Bronchial epithelial cell (primary cell): ENCODE measurements around the gene DGKG. TPM values are rescaled to one million over a fixed set of nuclear protein-coding genes. Genes with fewer than 3 reads are reported as not detected.

Source experiments
- DNase-seq: peaks from one replicate; pipeline ENCODE4 v3.0.0-alpha.2; 2010; ENCODE audit warnings: low read depth
- FAIRE-seq: peaks from 2 replicates; lab custom pipeline; 2011; peaks lifted over from hg19 to GRCh38; lab: Jason Lieb, UNC
- H3K27me3 ChIP-seq: 2 replicates; pipeline ENCODE4 v1.5.1; 2011; ENCODE audit warnings: low read length; ENCODE audit not compliant: control insufficient read depth, insufficient read depth
- H3K36me3 ChIP-seq: 2 replicates; pipeline ENCODE4 v1.5.1; 2011; ENCODE audit warnings: low read length; ENCODE audit not compliant: control insufficient read depth, insufficient read depth
- H3K4me3 ChIP-seq: 2 replicates; pipeline ENCODE4 v1.5.1; 2011; ENCODE audit warnings: mild to moderate bottlenecking, low read depth, low read length, control low read depth
- total RNA-seq: library from RNA; depleted of rRNA; stranded (reverse); fragments of >200 nt; gene quantifications from 2 replicates; pipeline ENCODE4 v1.2.1, GENCODE V29; 2014
- TF ChIP-seq, protein P1 (sequence below): IDR thresholded peaks from 2 replicates; pipeline ENCODE4 v1.5.1; 2011; ENCODE audit warnings: mild to moderate bottlenecking, moderate library complexity, low read length, control low read depth, inconsistent platforms; ENCODE audit not compliant: insufficient read depth, severe bottlenecking

DGKG gene
- total RNA-seq, 1 donor from 2014 or later: not detected

DNA sequence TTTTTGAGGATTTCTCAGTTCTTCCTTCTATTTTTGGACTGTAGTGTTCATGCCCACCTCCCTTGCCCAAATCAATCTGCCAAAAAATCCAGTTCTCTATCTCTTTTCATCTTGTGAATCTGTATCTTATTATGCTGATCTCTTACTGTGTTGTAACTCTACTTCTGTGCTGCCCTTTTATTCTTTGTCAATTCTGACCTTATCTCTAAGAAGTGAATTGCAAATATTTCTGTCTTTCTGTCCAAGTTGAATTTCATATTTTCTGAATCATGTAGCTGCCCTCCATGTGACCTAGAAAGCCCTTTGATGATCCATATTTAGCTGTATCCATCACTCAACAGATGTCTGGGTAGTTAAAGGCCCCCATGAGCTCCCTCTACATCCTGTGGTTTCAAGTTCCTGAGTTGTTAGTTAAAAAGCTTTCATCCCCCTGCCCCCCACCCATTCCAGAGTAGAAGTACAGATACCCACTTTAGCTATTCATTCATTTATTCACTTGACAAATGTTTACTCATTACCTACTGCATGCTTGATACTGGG lies 219.6 kb downstream of the DGKG start:
- H3K4me3 ChIP-seq: no peak overlapping the region
- FAIRE-seq: no peak
- no peak for DNase-seq
- H3K36me3 ChIP-seq: no peaks in the 10 kb centered on the region
- no peaks in the 10 kb centered on the region for H3K27me3 ChIP-seq
- TF ChIP-seq, protein P1, sequence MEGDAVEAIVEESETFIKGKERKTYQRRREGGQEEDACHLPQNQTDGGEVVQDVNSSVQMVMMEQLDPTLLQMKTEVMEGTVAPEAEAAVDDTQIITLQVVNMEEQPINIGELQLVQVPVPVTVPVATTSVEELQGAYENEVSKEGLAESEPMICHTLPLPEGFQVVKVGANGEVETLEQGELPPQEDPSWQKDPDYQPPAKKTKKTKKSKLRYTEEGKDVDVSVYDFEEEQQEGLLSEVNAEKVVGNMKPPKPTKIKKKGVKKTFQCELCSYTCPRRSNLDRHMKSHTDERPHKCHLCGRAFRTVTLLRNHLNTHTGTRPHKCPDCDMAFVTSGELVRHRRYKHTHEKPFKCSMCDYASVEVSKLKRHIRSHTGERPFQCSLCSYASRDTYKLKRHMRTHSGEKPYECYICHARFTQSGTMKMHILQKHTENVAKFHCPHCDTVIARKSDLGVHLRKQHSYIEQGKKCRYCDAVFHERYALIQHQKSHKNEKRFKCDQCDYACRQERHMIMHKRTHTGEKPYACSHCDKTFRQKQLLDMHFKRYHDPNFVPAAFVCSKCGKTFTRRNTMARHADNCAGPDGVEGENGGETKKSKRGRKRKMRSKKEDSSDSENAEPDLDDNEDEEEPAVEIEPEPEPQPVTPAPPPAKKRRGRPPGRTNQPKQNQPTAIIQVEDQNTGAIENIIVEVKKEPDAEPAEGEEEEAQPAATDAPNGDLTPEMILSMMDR: no peak

DNA sequence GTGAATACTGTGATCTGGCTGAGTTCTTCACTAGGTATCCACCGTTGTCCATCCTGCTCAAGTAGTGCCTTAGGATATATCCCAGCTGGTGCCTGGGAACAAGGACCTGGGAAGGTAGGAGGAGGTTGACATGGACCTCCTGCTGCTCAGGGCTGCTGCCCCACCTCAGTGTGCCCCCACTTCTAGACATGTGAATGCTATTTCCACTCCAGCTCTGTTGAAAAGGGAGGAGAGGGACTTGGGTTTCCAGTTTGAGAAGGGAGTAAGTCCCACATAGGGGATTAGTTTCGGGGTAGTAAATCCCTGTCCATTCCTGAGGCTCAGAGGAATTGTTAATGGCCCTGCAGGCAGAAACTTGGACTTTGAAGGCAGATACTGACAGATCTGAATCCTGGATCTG lies 220.2 kb downstream of the DGKG start:
- FAIRE-seq (no peak), DNase-seq (no peak)
- Histone ChIP-seq H3K36me3 (no peaks in the 10 kb centered on the region), H3K4me3 (no peak overlapping the region), H3K27me3 (no peaks in the 10 kb centered on the region)
- TF ChIP-seq, protein P1: no peak

DNA sequence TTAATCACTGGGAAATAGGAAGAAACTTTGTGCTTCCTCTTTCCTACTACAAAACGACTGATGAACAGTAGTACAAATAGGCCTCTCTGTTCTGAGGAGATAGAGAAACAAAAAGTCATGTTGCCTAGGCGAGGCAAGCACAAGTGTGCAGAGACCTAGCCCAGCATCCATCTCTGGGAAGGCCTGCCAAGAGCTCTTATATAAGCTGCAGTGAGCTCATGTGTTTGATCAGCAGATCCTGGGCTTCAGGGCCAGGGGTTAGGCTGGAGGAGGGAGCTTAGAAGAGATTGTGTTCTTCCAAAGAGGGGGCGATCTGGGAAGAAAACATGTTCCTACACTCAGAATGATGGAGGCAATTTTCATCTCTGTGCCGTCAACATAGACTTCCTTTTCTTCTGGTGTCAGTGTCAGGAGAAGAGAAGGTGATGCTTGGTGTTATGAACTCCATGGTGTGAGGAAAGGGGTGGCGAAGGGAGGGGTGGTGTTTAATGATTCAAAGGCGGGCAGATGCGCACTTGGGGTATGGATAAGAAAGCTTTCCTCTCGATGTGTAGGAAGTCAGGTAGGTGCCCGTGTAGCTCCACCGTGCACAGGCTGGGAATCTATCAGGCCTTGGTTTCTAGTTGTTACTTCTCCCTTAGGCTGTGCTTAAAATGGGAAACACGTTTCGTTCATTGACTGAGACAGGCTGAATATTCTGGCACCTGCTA lies 223.6 kb downstream of the DGKG start:
- TF ChIP-seq, protein P1: no peak
- H3K27me3 ChIP-seq: no peaks in the 10 kb centered on the region
- DNase-seq: no peak
- H3K4me3 ChIP-seq: no peak overlapping the region
- peak; percentile 28 for FAIRE-seq
- no peaks in the 10 kb centered on the region for H3K36me3 ChIP-seq

DNA sequence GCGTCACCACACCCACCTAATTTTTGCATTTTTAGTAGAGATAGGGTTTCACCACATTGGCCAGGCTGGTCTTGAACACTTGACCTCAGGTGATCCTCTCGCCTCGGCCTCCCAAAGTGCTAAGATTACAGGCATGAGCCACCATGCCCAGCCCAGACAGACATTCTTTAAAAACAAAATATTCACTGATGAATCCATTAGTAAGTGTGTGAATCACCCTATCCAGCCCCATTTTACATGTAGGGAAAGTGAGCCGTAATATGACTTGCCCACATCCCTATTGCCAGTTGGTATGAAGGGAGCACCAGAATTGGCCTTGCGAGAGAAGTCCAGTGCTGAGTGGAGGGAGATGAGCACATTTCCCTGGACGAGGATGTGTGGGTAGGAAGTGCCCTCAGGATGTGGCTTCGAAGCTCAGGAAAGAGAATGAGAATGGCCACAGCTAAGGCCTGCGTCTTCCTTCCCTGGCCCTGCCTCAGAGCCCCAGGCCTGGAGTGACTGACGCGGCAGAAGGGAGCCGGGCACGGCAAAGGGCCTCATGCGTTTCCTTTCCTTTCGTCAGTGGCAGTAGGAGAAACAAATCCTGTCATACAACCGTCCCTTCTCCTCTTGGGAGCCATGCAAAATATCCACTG lies 224.9 kb downstream of the DGKG start:
- TF ChIP-seq, protein P1: no peak
- Histone ChIP-seq H3K27me3 (no peaks in the 10 kb centered on the region), H3K4me3 (no peak overlapping the region), H3K36me3 (no peaks in the 10 kb centered on the region)
- no peak for FAIRE-seq
- DNase-seq: no peak

DNA sequence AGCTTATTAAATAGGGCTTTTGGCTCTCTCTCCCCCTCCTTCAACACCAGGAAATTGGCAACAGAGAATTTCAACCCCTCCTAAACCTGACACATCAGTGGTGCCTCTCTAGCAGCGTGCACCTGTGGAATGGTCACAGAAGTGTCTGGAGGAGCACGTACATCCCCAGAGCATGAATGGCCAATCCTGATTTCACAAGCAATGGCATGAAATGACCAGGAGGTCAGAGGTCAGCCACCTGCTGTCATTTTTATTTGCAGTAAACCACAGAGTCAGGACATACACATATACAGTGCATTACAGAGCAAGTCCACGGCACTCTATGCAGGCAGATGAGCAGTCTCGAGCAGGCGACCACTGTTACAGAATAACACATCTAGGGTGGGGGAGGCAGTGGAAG lies 228.1 kb downstream of the DGKG start:
- DNase-seq (no peak), FAIRE-seq (peak; percentile 58)
- Histone ChIP-seq H3K36me3 (no peaks in the 10 kb centered on the region), H3K27me3 (no peaks in the 10 kb centered on the region), H3K4me3 (no peak overlapping the region)
- TF ChIP-seq, protein P1: no peak

DNA sequence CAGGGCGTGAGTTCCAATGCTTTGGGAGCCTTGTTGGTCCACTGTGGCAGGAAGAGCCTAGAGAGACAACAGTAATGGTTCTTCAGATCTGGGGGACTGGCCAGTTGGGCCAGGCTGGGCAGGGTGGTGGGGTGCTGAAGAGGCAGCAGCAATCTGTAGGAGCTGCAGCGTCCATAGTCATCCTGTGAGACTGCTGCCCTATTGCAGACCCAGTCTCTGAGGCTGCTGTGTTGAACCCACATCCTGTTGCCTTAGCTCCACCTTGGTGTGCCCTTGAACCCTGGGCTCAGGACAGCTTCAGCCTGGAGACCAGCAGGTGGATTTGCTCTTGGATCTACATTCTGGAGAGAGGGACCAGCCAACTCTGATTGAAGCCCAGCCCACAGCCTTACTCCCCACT lies 229.5 kb downstream of the DGKG start:
- FAIRE-seq (no peak), DNase-seq (no peak)
- H3K27me3 ChIP-seq: no peaks in the 10 kb centered on the region
- TF ChIP-seq, protein P1: no peak
- H3K4me3 ChIP-seq: no peak overlapping the region
- no peaks in the 10 kb centered on the region for H3K36me3 ChIP-seq
